Stimulated activated CD4-positive, alpha-beta T cell treated with anti-CD3 and anti-CD28 coated beads, Interleukin-15, amount 100 ng/mL, for 24 hours (primary cell): Measurements from ENCODE around the gene ST3GAL3.

Experiments
- DNase-seq: peaks from one replicate; pipeline ENCODE4 v3.0.0-alpha.2; 2020

The ST3GAL3 gene

GRCh38 chr1:43883321-43883720, 176.0 kb downstream of the ST3GAL3 start:
- no peak for DNase-seq

GRCh38 chr1:43885279-43885801, 178.0 kb downstream of the ST3GAL3 start:
- no peak for DNase-seq

- no peak for DNase-seq
These were observed 180.4 kb downstream of the ST3GAL3 start for GRCh38 chr1:43887748-43888147.

- no peak for DNase-seq
These were observed 183.5 kb downstream of the ST3GAL3 start for GRCh38 chr1:43890815-43891214.

GRCh38 chr1:43893006-43893405, 185.7 kb downstream of the ST3GAL3 start:
- DNase-seq: no peak

DNA sequence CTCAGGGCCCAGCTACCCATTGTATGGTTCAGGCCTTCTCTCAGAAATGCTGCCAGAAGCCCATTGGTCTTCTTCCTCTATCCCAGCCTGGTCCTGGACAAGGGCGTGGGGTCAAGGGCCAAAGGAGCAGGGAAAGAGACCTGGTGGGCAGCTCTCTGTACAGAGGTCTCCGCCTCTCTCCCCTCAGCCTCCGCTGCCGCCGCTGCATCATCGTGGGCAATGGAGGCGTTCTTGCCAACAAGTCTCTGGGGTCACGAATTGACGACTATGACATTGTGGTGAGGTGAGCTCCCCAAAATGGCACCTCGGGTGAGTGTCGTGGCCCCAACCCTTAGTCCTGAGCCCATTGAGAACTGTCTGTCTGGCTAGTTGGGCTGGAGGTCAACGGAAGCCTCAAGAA, 191.6 kb downstream of the ST3GAL3 start:
- no peak for DNase-seq

GRCh38 chr1:43900386-43900785, 193.1 kb downstream of the ST3GAL3 start:
- DNase-seq: no peak

- DNase-seq: no peak
These were observed 194.0 kb downstream of the ST3GAL3 start for GRCh38 chr1:43901196-43901961.

DNA sequence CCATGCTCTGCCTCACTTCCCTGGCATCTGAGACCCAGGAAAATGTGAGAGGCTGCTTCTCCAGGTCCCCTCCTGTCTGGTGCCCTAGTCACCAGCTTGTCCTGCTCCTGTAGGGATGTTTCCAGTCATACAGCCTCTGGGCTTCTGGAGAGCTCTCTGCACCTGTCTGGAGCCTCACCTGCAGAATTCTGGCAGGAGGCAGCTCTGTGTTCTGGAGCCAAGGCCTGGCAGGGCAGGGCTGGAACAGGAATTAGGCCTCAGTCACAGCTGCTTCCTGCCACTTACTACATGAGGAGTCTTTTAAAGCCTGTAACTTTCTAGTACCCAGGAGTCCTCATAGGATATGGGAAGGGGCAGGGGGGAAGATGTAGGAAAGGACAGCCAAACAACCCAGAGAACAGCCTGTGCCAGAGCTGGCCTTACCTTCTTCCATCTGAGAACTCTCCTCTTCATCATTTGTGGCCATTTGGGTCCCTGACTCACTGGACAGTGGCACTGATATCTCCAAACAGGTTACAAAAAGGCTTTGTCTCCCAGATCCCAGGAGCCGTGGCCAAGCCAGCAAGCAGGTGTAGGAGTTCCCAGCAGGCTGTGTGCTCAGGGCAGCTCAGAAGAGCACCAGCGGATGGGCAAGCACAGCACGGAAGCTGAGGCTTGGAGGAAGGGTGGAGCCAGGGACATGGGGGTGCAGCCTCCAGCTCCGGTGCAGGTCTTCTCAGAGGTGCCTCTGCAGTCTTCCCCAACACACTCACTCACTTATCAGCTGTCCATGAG, 194.9 kb downstream of the ST3GAL3 start:
- no peak for DNase-seq

DNA sequence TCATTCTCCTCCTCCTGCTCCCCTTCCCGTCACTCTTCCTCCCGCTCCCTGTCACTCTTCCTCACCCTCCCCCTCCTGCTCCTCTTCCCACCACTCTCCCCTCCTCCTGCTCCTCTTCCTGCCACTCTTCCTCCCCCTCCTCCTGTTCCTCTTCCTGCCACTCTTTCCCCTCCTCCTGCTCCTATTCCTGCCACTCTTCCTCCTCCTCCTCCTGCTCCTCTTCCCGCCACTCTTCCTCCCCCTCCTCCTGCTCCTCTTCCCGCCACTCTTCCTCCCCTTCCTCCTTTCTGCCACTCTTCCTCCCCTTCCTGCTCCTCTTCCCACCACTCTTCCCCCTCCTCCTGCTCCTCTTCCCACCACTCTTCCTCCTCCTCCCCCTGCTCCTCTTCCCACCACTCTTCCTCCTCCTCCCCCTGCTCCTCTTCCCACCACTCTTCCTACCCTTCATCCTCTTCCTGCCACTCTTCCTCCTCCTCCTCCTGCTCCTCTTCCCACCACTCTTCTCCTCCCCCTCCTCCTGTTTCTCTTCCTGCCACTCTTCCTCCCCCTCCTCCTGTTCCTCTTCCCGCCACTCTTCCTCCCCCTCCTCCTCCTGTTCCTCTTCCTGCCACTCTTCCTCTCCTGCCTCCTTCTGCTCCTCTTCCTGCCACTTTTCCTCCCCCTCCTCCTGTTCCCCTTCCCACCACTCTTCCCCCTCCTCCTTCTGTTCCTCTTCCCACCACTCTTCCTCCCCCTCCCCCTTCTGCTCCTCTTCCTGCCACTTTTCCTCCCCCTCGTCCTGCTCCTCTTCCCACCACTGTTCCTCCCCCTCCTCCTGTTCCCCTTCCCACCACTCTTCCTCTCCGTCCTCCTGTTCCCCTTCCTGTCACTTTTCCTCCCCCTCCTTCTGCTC, 197.6 kb downstream of the ST3GAL3 start:
- no peak for DNase-seq

DNA sequence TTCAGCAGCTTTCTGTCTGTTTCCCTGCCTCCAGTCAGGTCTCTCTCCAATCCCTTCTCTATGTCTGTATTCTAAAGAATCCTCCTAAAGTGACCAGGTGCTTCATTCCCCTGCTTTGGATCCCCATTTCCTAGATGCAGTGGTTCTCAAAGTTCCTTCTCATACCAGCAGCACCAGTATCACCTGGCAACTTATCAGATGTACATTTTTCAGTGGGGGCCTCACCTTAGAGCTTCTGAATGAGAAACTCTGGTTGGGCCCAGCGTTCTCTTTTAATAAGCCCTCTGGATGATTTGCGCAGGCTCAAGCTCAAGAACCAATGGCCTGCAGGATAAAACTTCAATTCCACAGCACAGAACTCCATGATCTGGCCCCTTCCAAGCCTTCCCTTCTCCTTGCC, 200.9 kb downstream of the ST3GAL3 start:
- DNase-seq: no peak

GRCh38 chr1:43908858-43909257, 201.5 kb downstream of the ST3GAL3 start:
- DNase-seq: no peak

GRCh38 chr1:43910343-43910742, 203.0 kb downstream of the ST3GAL3 start:
- no peak for DNase-seq

DNA sequence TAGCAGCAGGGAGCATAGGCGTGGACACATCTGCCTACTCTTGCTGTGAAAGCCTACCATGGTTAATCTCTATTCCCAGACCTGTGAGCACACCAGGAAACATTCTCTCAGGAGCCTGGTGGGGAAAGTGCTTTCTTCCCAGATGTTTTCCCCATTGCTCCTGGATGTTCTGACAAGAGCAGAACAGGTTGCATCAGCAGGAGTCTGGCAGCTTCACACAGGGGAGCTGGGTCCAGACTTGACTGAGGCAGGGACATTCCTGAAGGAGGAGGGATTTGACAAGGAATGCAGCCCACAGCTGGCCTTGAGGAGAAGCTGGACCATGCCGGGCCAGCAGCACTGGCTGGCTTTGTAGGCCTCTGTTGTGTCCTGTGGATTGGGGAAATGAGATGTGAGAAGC, 205.3 kb downstream of the ST3GAL3 start:
- no peak for DNase-seq

DNA sequence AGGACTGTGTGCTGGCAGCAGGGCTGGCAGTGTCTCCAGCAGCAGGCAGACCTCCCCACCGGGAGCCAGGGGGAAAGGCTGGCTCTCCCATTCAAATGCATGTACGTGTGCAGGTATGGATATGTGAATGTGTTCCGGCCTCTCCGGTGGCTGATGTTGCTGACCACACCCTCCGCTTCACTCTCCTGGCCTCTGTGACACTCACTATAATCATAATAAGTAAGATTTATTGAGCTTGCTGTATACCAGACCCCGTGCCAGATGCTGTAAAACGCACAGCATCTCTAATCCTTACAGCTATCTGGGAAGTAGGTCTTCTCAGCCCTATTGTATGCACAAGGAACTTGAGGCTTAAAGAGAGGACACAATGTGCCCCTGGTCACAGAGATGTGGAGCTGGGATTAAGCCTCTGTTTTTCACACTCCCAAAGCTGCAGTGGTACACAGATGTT, 205.7 kb downstream of the ST3GAL3 start:
- no peak for DNase-seq

- no peak for DNase-seq
These were observed 206.5 kb downstream of the ST3GAL3 start for GRCh38 chr1:43913666-43914360.

DNA sequence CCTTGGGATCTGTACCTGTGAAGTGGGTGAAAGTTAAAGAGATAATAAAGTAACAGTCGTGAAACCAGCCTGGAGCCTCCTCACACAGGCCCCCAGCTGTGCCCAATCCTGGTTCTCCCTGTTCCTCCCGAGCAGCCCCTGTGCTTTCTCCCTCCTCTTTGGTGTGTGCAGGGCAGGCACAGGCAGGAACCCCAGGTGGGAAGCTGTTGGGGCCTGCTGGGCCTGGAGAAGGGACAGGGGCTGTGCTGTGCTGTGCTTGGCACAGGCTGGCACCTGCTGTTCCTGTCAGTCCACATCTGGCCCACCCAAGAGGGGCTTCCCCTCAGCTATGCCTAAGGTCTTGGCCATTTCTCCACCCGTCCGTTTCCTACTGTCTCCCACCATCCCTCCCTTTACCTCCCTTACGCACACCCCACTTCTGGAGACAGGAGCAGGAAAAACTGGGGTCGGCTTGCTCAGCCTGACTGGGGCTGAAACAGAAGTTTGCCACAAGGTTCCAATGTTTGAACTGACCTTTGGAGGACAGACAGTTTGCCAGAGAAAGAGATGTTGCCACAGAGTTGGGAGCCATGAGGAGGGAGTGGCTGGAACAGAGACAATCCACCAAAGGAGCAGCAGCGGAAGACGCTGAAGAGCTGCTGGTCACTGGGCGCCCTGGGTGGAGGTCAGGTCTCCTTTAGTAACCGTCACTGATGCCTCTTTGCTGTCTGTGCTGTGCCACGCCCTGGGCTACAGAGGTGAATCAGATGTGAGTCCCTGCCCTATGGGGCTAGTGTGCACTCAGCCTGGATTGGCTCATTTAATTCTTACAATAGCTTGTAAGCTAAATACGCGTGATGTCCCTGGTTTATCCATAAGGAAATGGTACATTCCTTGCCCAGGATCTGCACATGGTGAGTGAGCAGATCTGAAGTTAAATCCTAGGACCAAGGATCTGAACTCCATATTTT, 207.5 kb downstream of the ST3GAL3 start:
- no peak for DNase-seq

- no peak for DNase-seq
These were observed 212.6 kb downstream of the ST3GAL3 start for GRCh38 chr1:43919906-43920305.

GRCh38 chr1:43921022-43921421, 213.7 kb downstream of the ST3GAL3 start:
- no peak for DNase-seq

DNA sequence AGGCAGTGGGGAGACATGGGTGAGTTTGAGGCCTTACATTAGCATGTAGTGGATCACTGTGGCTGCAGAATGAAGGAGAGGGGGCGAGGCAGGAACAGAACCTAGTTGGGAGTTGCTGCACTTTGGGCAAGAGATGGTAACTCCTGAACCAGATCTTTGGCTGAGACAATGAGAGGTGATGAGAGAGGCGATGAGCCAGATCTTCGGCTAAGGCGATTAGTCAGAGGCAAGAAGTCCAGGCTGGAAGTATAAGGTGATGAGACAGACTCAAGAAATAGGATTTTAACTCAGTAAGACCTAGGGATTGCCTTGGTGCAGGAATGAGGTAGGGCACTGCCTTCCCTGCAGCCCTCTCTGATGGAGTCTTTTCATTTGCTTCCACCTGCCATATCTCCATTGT, 217.2 kb downstream of the ST3GAL3 start:
- DNase-seq: no peak

GRCh38 chr1:43925846-43926245, 218.5 kb downstream of the ST3GAL3 start:
- no peak for DNase-seq
